ENCODE measurements around the gene CTSH.

DNA sequence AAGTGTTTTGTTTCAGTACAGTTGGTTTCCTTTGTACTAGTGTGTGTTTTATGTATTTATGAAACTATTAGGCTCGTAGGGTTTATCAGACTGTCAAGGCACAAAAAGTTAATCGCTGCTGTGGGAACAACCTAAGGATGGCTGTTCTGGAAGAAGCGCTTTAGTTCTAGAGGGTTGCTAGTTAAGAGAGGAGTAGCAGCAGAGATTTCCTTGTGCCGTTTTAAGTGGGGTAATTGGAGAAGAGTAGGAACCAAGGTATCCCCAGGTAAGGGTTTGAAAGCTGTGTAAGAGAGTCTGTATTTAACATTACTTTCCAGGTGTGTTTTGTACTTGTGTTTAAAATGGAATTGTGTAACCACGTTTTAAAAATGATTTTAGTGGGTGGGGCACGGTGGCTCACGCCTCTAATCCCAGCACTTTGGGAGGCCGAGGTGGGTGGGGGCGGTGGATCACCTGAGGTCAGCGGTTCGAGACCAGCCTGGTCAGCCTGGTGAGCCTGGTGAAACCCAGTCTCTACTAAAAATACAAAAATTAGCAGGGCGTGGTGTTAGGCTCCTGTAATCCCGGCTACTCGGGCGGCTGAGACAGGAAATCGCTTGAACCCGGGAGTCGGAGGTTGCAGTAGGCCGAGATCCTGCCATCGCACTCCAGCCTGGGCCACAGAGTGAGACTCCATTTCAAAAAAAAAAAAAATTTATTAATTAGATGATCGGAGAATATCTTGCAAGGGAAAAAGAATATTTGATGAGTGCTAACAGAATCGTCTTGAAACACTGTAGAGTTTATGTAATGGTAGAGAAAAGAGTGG lies 69.5 kb downstream of the CTSH start:
- no peak for TF ChIP-seq EZH2 (IDR thresholded peaks at IDR 0.05; ENCODE audit: insufficient read depth, poor library complexity, severe bottlenecking)
- TF ChIP-seq EZH2phosphoT487 (IDR thresholded peaks at IDR 0.05; ENCODE audit: insufficient read depth, low read depth), result no peak

Data from GM23248 (cell line).